Uterus (tissue), 4 donors: ENCODE data around the gene LRP8. TPM values are rescaled to one million over a fixed set of nuclear protein-coding genes. Genes with fewer than 3 reads are reported as not detected.
A peak's percentile ranks its signal among the peaks of the same experiment; 100 is the strongest.

Source experiments
- DNase-seq, 2 donors: peaks; one replicate each; pipeline ENCODE4 v3.0.0-alpha.2; 2019 to 2020
- H3K27ac ChIP-seq, 2 donors: fragments of 200-600 bp; sonication (generic); 1 replicate in 1 of 2; 2 replicates in 1 of 2; pipeline ENCODE4 v1.5.1; 2016 to 2018
- H3K27me3 ChIP-seq, 2 donors: fragments of 200-600 bp; sonication (generic); one replicate each; pipeline ENCODE4 v1.5.1; 2018 to 2019; ENCODE audit warnings: control low read depth in 1 of 2
- H3K36me3 ChIP-seq, 2 donors: fragments of 200-600 bp; sonication (generic); one replicate each; pipeline ENCODE4 v1.5.1; 2019; ENCODE audit warnings: control low read depth in 1 of 2
- H3K4me1 ChIP-seq, 2 donors: fragments of 200-600 bp; sonication (generic); one replicate each; pipeline ENCODE4 v1.5.1; 2018 to 2019; ENCODE audit warnings: control low read depth in 1 of 2
- H3K4me3 ChIP-seq, 2 donors: fragments of 200-600 bp; sonication (generic); 1 replicate in 1 of 2; 2 replicates in 1 of 2; pipeline ENCODE4 v1.5.1; 2018 to 2019; ENCODE audit warnings: mild to moderate bottlenecking in 1 of 2
- H3K9me3 ChIP-seq, 2 donors: fragments of 200-600 bp; sonication (generic); one replicate each; pipeline ENCODE4 v1.5.1; 2019; ENCODE audit warnings: control low read depth in 1 of 2
- CTCF ChIP-seq, 4 experiments: fragments of 200-600 bp in 2 of 4; fragments of 450-650 bp in 2 of 4; sonication (generic) in 2 of 4; IDR thresholded peaks; one replicate each; pipeline ENCODE4 v1.5.1; 2016 to 2019; ENCODE audit warnings: antibody characterized with exemption in 4 of 4, mild to moderate bottlenecking in 2 of 4, moderate library complexity in 1 of 4
- POLR2A ChIP-seq, 2 donors: fragments of 450-650 bp; IDR thresholded peaks; one replicate each; pipeline ENCODE4 v1.6.1; 2016; ENCODE audit warnings: antibody characterized with exemption in 2 of 2, mild to moderate bottlenecking in 1 of 2, moderate library complexity in 1 of 2
- intact Hi-C: fragments of 100-400 bp; cut with DNase I; formaldehyde crosslinking; loops from one replicate; pipeline ENCODE4 v1.15.1; 2023; ENCODE audit warnings: low total_unique reads
- total RNA-seq, 4 donors: library from RNA; depleted of rRNA in 3 of 4; stranded (reverse); fragments of >200 nt in 3 of 4; gene quantifications; one replicate each; pipeline versions ENCODE4 v1.1.0 to v1.2.4, GENCODE V29; 2014 to 2023
- donor health status: DM: yes; HTN: yes; CAD: no.

The LRP8 gene
- total RNA-seq, 4 donors from 2014 or later = 1.5 to 15.3 (median 8.5) TPM

DNA sequence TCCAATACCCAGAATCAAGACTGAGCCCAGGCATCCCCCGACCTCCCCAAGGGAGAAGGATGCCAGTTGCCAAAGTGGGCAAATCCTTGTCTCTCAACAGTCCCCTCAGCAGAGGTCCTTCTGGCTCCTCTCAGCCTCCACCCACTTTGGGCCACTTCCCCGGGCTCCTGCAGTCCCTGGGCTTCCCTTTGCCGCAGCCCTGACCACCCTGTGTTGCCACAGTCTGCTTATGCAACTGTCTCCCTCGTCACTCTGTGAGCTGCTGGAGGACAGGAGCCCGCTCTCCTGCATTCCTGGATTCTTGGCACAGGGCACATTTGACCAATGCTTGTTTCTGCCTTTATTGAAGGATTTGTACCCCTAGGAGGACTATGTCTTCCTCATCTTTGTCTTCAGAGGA lies 2.9 kb upstream of the LRP8 start:
- no peaks in the 10 kb centered on the region for H3K36me3 ChIP-seq
- no peak for TF ChIP-seq POLR2A (IDR thresholded peaks at IDR 0.05)
- no peak for TF ChIP-seq CTCF (IDR thresholded peaks at IDR 0.05)
- peak in 1 of 2 donors; percentile 8 for DNase-seq
- no peaks in the 10 kb centered on the region for H3K9me3 ChIP-seq
- intact Hi-C loops = no loop called here
- peaks cover 0 to 6% of the 10 kb centered on the region in 2 donors for H3K4me1 ChIP-seq
- no peak overlapping the region for H3K27ac ChIP-seq
- H3K4me3 ChIP-seq = no peak overlapping the region
- no peaks in the 10 kb centered on the region for H3K27me3 ChIP-seq

- intact Hi-C loops = no loop called here
- H3K4me3 ChIP-seq = peak overlapping the region in 1 of 2 donors; percentile 42
- no peak overlapping the region for H3K27ac ChIP-seq
Observed at GRCh38 chr1:53328541-53329499, 950 bp upstream of the LRP8 start.

DNA sequence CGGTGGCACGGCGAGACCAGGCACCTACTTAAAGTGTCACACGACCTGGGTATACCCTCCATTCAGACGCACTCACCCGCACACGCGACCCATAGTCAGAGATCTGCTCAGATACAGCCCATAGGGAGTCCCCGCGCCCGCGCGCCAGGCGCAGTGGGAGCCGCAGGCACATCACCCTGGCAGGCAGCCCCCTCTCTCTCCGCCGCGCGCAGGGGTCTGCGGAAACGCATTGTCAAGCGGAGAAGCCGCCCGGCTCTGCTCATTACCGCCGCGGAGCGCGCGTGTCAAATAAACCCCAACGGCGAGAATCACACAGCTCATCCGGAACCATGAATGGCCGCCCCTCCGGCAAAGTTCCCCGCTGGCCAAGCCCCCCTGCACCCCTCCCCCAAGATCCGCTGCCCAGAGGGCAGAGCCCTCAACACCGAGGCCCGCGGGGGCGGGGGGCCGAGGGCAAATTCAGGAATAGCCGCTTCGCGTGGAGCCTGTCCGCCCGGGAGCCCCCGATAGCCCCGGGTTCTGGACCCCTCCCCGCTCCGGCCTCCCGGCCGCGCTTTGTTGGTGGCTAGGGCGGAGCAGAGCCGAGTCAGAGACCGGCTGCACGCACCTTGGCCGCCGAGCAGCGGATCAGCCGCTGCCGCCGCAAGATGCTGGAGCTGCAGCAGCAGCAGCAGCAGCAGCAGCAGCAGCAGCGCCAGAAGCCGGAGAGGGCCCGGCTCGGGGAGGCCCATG lies 522 bp downstream of the LRP8 start:
- DNase-seq = peak in 1 of 2 donors; percentile 27
- Histone ChIP-seq H3K4me3 (peak overlapping the region; percentile 60 to 65), H3K36me3 (no peaks in the 10 kb centered on the region), H3K27ac (peak overlapping the region; percentile 8 to 54), H3K9me3 (no peaks in the 10 kb centered on the region), H3K4me1 (peaks cover 0 to 6% of the 10 kb centered on the region in 2 donors), H3K27me3 (no peaks in the 10 kb centered on the region)
- TF ChIP-seq POLR2A (IDR thresholded peaks at IDR 0.05) (no peak), CTCF (IDR thresholded peaks at IDR 0.05) (no peak)
- intact Hi-C loops = no loop called here

More at GRCh38 chr1:53328541-53329499, 950 bp upstream of the LRP8 start:
- TF ChIP-seq POLR2A (IDR thresholded peaks at IDR 0.05) (no peak), CTCF (IDR thresholded peaks at IDR 0.05) (peak in 1 of 4 experiments; percentile 17)
- peak in 1 of 2 donors; percentile 19 for DNase-seq
- no peaks in the 10 kb centered on the region for H3K9me3 ChIP-seq
- H3K36me3 ChIP-seq = no peaks in the 10 kb centered on the region
- H3K27me3 ChIP-seq = no peaks in the 10 kb centered on the region
- H3K4me1 ChIP-seq = peaks cover 0 to 6% of the 10 kb centered on the region in 2 donors

DNA sequence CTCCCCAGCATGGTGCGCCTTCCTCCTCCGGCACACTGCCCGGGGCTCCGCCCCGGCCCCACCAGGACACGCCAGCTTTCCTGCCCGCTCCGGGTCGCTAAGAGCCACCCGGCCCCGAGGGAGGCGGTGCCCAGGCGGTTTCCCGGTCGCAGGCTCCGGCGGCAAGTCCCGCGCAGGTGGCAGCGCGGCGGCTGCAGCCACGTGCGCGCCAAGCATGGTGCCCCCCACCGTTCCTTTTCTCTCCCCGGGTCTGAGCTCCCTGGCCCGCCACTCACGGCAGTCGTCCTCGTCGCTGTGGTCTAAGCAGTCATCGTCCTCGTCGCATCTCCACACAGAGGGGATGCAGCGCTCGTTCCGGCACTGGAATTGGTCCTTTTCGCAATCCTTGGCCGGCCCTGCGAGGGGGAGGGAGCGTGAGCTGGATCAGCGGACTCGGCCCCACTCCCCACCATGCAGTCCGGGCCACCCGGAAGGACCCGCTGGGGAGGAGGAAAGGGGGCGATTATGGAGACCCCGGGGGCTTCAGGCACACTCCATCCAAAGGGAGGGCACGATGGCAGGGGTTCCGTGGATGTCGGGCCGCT lies 1.2 kb downstream of the LRP8 start:
- H3K4me3 ChIP-seq = peak overlapping the region; percentile 60 to 65
- no peaks in the 10 kb centered on the region for H3K27me3 ChIP-seq
- DNase-seq = peak in 1 of 2 donors; percentile 40
- peak overlapping the region in 1 of 2 donors; percentile 8 for H3K27ac ChIP-seq
- no peaks in the 10 kb centered on the region for H3K36me3 ChIP-seq
- no peak for TF ChIP-seq POLR2A (IDR thresholded peaks at IDR 0.05)
- H3K4me1 ChIP-seq = peaks cover 0 to 6% of the 10 kb centered on the region in 2 donors
- intact Hi-C loops = no loop called here
- no peaks in the 10 kb centered on the region for H3K9me3 ChIP-seq

GRCh38 chr1:53326088-53326597 lies 1.7 kb downstream of the LRP8 start:
- intact Hi-C loops = no loop called here
- peak overlapping the region; percentile 60 to 65 for H3K4me3 ChIP-seq
- no peaks in the 10 kb centered on the region for H3K9me3 ChIP-seq
- no peaks in the 10 kb centered on the region for H3K27me3 ChIP-seq
- H3K4me1 ChIP-seq = peaks cover 0 to 6% of the 10 kb centered on the region in 2 donors
- no peaks in the 10 kb centered on the region for H3K36me3 ChIP-seq
- no peak for TF ChIP-seq CTCF (IDR thresholded peaks at IDR 0.05)
- no peak for TF ChIP-seq POLR2A (IDR thresholded peaks at IDR 0.05)
- DNase-seq = peak; percentile 70 to 78
- H3K27ac ChIP-seq = no peak overlapping the region
